Measurements from ENCODE around the gene TFB2M. TPM values are rescaled to one million over a fixed set of nuclear protein-coding genes. Genes with fewer than 3 reads are reported as not detected.
A peak's percentile ranks its signal among the peaks of the same experiment; 100 is the strongest.

The TFB2M gene
- total and polyA plus RNA-seq, 2 of the 13 experiments (the other 11 are each of a cell fraction or from before 2014, with no cell fraction given) = 15.7 to 31.4 TPM

GRCh38 chr1:246566128-246566812 lies at the start of gene TFB2M, which contains the start of gene CNST (continued):
- no peak for TF ChIP-seq ZNF18 (CRISPR knock-in tag; IDR thresholded peaks at IDR 0.05; ENCODE audit: insufficient replicate concordance)
- no peak for TF ChIP-seq MTA1 (CRISPR knock-in tag; IDR thresholded peaks at IDR 0.05; ENCODE audit: borderline replicate concordance)
- no peak for TF ChIP-seq ZBTB37 (CRISPR knock-in tag; IDR thresholded peaks at IDR 0.05)
- TF ChIP-seq ZNF282 (IDR thresholded peaks at IDR 0.05; ENCODE audit: partially characterized antibody) = no peak
- no peak; the same call in 1 of the 2 replicates for TF ChIP-seq CBX5 (CRISPR knock-in tag; IDR thresholded peaks at IDR 0.05; ENCODE audit: borderline replicate concordance)
- peak; percentile 23; the same call in 1 of the 2 replicates for TF ChIP-seq MED13 (CRISPR knock-in tag; IDR thresholded peaks at IDR 0.05)
- no peak for TF ChIP-seq MEF2D (CRISPR knock-in tag; IDR thresholded peaks at IDR 0.05)
- peak; percentile 74 for TF ChIP-seq PHF21A (CRISPR knock-in tag; IDR thresholded peaks at IDR 0.05)
- TF ChIP-seq SCMH1 (CRISPR knock-in tag; IDR thresholded peaks at IDR 0.05; ENCODE audit: borderline replicate concordance) = no peak
- no peak for TF ChIP-seq FOXA1 (IDR thresholded peaks at IDR 0.05)
- peak; percentile 79 for TF ChIP-seq FOXA1 (CRISPR knock-in tag; IDR thresholded peaks at IDR 0.05)
- no peak for TF ChIP-seq ZFP62 (CRISPR knock-in tag; IDR thresholded peaks at IDR 0.05)
- TF ChIP-seq DBP (CRISPR knock-in tag; IDR thresholded peaks at IDR 0.05; ENCODE audit: not compliant biosample characterization) = no peak
- TF ChIP-seq ZNF746 (CRISPR knock-in tag; IDR thresholded peaks at IDR 0.05) = peak; percentile 38; the same call in 1 of the 2 replicates
- TF ChIP-seq TIGD3 (CRISPR knock-in tag; IDR thresholded peaks at IDR 0.05; ENCODE audit: borderline replicate concordance) = no peak
- no peak for TF ChIP-seq FUBP1 (CRISPR knock-in tag; IDR thresholded peaks at IDR 0.05; ENCODE audit: borderline replicate concordance)
- peak; percentile 98 for TF ChIP-seq MYC (CRISPR knock-in tag; IDR thresholded peaks at IDR 0.05; ENCODE audit: borderline replicate concordance)
- TF ChIP-seq RBM22 (optimal IDR thresholded peaks at IDR 0.05; ENCODE audit: low read length) = no peak
- no peak for TF ChIP-seq SETDB1 (CRISPR knock-in tag; IDR thresholded peaks at IDR 0.05; ENCODE audit: borderline replicate concordance)
- TF ChIP-seq DNMT1 (CRISPR knock-in tag; IDR thresholded peaks at IDR 0.05) = no peak
